Testis (tissue), 2 donors: Measurements from ENCODE around the gene ATP10A.

ENCODE experiments used
- POLR2A ChIP-seq: fragments of 450-650 bp; IDR thresholded peaks from one replicate; pipeline ENCODE4 v1.6.1; 2017; ENCODE audit warnings: antibody characterized with exemption, mild to moderate bottlenecking, moderate library complexity
- TF ChIP-seq, protein P1 (sequence below), 3 experiments: fragments of 450-650 bp in 2 of 3; fragments of 200-600 bp in 1 of 3; sonication (generic) in 1 of 3; IDR thresholded peaks; one replicate each; pipeline ENCODE4 v1.5.1; 2016 to 2019; ENCODE audit warnings: antibody characterized with exemption in 3 of 3, mild to moderate bottlenecking in 2 of 3, moderate library complexity in 1 of 3

DNA sequence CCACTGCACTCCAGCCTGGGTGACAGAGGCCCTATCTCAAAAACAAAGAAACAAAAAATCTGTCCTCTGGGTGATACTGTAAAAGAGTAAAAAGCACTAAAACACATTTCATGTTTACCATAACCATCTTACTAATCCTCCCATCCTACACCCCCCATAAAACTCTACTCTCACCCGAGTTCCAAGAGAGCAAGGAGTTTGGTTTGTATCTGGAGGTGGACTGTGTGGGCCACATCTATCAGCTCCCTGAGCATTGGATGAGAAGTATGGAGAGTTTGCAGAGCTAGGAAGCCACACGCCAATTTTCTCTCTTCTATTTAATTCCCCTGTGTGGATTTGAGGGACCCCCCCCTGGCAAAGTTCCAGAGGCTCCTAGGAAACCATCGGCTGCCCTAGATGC lies 80.0 kb downstream of the ATP10A start:
- TF ChIP-seq, protein P1, sequence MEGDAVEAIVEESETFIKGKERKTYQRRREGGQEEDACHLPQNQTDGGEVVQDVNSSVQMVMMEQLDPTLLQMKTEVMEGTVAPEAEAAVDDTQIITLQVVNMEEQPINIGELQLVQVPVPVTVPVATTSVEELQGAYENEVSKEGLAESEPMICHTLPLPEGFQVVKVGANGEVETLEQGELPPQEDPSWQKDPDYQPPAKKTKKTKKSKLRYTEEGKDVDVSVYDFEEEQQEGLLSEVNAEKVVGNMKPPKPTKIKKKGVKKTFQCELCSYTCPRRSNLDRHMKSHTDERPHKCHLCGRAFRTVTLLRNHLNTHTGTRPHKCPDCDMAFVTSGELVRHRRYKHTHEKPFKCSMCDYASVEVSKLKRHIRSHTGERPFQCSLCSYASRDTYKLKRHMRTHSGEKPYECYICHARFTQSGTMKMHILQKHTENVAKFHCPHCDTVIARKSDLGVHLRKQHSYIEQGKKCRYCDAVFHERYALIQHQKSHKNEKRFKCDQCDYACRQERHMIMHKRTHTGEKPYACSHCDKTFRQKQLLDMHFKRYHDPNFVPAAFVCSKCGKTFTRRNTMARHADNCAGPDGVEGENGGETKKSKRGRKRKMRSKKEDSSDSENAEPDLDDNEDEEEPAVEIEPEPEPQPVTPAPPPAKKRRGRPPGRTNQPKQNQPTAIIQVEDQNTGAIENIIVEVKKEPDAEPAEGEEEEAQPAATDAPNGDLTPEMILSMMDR (IDR thresholded peaks at IDR 0.05): no peak
- TF ChIP-seq POLR2A: no peak
